Activated CD4-positive, alpha-beta T cell treated with anti-CD3 and anti-CD28 coated beads, Interleukin-2, amount 50 U/mL, for 24 hours (primary cell): Measurements from ENCODE around the gene BAD.
A peak's percentile ranks its signal among the peaks of the same experiment; 100 is the strongest.
"Not testable (repeated sequence)": the region's sequence is repeated elsewhere in the genome, so short reads cannot be mapped to it uniquely, and the experiment has no call there.

ENCODE experiments used
- DNase-seq, 2 donors: peaks; one replicate each; pipeline ENCODE4 v3.0.0-alpha.2; 2020; ENCODE audit warnings: low read depth in 1 of 2, low spot score in 1 of 2

BAD gene

GRCh38 chr11:64284048-64284961, at the start of gene BAD:
Gene BAD (minus strand): TSS chr11:64284665. CDS start chr11:64284368, 297 bp downstream.
- peak; percentile 81 to 90 for DNase-seq

DNA sequence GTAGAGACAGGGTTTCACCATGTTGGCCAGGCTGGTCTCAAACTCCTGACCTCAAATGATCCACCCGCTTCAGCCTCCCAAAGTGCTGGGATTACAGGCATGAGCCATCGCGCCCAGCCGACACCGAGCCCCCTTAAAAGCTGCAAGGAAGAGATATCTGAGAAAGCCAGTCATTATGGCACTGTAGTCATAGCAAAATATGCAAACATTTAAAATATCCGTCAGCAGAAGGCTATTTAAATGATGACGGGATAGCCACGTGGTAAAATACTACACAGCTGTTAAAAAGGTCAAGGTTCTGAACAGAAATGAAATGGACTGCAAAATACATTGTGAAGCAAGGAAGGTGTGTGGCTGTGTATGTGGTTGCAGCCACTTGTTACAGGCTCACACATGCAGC, 49.1 kb upstream of the BAD start:
- no peak for DNase-seq

DNA sequence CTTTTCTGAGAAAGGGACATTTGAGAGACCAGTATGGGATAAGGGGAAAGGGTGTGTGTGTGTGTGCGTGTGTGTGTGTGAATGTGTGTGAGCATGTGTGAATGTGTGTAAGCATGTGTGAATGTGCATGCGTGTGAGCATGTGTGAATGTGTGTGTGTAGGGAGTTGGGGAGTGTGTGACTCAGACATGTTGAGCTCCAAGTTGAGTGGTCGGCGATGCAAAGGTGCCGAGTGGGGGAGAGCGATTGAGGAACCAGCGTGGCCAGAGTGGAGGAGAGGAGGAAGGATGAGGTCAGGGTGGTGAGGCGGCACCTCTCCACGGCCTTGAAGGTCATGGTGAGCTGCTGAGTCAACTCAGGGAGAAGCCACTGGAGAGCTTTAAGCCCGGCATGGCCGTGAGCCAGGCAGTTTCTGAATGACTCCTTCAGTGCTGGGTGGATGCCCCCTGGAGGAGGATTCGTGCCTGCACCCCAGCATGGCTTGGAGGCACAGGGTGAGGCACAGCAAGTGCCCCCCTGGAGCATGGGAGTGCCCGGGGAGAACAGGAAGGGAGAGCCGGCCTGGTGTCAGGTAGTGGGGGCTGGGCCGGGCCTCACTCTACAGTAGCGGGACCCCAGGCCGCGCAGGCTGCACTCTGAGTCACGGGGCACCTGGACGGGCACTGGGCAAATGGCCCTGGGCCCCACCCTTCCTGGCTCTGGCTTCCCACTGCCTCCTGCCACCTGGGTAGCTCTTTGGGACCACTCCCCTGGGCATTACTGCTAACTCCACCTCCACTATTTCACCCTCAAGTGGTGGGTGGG, 47.3 kb upstream of the BAD start:
- peak; percentile 31 to 54 for DNase-seq

- DNase-seq: no peak
Measured at GRCh38 chr11:64330888-64331287, 46.4 kb upstream of the BAD start.

DNA sequence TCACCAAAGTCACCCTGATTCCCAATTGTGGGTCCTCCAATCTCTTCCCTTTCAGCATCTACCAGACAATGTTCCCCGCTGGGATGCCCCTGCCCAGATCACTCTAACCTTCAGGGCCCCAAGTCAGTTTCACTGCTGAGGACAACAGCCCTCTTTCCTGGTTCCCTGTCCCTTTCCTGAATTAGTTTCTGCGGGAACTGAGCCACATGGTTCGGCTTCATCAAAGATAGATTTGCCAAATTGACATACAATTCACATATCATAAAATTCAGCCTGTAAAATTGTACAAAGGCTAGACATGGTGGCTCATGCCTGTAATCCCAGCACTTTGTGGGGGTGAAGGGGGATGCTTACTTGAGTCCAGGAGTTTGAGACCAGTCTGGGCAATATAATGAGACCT, 43.5 kb upstream of the BAD start:
- DNase-seq: no peak

- no peak for DNase-seq
Measured at GRCh38 chr11:64327375-64327774, 42.9 kb upstream of the BAD start.

- no peak for DNase-seq
Measured at GRCh38 chr11:64324692-64325469, 40.4 kb upstream of the BAD start.

GRCh38 chr11:64323984-64324383, 39.5 kb upstream of the BAD start:
- DNase-seq: not testable (repeated sequence)

DNA sequence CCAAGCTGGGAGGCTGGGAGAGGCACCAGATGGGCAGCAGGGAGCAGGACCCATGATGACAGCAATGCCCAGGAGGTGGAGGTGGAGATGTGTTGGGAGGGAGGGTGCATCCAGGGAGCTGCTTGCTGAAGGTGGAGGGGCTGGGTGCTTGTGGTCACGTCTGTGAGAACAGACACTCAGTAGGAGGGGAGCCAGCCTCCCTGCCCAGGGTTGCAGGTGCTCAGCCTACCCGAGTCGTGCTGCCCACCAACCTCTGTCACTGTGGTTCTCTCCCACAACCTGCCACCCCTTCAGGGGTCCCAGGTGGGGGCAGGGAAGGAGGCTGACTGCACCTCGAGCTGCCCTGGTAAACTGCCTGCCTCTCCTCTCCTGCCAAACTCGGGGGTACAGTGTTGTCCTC, 38.9 kb upstream of the BAD start:
- no peak for DNase-seq

GRCh38 chr11:64322925-64323260, 38.4 kb upstream of the BAD start:
- DNase-seq: no peak

DNA sequence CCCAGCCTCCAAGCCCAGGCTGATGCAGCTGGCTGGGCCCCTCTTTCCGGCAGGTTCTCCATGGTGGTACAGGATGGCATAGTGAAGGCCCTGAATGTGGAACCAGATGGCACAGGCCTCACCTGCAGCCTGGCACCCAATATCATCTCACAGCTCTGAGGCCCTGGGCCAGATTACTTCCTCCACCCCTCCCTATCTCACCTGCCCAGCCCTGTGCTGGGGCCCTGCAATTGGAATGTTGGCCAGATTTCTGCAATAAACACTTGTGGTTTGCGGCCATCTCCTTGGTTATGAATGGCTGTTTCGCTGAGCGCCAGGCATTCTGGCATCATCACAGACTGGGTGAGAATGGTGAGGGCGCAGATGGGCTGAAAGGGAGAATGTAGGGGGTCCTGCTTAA, 37.1 kb upstream of the BAD start:
- no peak for DNase-seq

DNA sequence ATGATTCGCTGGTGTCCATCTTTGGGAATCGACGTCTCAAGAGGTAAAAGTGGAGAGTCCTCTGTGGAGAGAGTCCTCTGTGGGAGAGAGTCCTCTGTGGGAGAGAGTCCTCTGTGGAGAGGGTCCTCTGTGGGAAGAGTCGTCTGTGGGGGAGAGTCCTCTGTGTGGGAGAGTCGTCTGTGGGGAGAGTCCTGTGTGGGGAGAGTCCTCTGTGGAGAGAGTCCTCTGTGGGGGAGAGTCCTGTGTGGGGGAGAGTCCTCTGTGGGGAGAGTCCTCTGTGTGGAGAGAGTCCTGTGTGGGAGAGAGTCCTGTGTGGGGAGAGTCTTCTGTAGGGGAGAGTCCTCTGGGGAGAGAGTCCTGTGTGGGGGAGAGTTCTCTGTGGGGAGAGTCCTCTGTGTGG, 36.6 kb upstream of the BAD start:
- DNase-seq: no peak

DNA sequence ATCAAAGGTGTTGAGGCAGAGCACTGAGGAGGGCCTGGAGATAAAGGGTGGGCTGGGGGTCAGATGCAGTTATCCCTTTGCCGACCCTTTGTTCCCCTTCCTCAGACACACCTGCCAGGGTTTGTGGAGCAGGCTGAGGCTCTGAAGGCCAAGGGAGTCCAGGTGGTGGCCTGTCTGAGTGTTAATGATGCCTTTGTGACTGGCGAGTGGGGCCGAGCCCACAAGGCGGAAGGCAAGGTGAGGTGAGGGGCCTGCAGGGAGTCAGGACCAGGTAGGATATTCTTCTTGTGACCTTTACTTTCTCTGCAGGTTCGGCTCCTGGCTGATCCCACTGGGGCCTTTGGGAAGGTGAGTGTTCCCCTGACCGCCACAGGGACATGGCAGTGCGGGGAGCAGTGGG, 36.1 kb upstream of the BAD start:
- no peak for DNase-seq

GRCh38 chr11:64318766-64319761, 34.6 kb upstream of the BAD start:
- no peak for DNase-seq

DNA sequence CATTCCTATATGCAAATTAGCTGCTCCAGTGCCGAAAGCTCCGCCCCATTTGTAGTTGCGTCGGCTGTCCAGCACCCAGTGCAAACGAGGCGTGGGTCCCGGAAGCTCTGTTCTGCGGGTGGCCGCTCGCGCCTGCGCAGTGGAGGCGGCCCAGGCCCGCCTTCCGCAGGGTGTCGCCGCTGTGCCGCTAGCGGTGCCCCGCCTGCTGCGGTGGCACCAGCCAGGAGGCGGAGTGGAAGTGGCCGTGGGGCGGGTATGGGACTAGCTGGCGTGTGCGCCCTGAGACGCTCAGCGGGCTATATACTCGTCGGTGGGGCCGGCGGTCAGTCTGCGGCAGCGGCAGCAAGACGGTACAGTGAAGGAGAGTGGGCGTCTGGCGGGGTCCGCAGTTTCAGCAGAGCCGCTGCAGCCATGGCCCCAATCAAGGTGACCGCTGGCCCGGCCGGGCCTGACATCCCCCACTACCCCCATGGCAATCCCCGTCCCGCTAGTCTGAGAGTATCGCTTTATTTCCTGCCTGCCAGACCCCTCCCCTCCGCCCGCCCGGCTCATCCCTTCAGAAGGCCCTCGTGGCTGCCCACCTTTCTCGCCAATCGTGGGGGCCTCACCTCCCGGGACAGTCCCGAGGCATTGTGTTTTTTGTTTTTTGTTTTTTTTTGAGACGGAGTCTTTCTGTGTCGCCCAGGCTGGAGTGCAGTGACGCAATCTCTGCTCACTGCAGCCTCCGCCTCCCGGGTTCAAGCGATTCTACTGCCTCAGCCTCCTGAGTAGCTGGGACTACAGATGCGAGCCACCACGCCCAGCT, 33.7 kb upstream of the BAD start, which contains the start of gene PRDX5:
Gene PRDX5, plus strand, starts transcription at position 161 of the 805 bp plus-strand sequence. Its CDS starts 95 bp downstream, at position 256.
- DNase-seq: peak; percentile 91

DNA sequence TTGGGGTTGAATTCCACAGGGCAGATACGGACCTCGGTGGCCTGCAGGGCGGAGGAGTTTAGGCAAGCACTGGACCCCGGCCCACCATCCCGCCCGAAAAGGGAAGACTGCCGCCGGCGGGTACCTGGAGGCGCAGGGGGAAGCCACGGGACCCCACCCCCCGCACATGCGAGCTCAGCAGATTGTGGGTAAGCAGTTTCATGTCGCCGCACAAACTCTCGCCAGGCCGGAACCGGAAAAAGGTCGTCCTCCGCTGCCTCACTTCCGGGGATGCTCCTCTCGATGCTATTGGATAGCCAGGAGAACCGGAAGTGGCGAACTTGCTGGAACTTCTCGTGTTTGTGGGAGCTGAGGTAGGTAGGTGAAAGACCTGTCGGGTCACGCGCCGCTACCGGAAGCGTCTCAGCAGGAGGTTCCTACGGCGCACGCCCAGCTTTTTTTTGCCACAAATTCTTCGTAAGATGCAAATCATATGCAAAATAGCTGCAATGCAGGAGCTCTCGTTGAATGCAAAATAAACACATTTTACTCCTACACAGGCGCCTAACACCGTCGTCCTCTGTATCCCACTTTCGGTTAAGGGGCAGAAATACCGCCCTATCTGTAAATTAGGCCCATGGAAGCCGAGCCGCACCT, 33.0 kb upstream of the BAD start, which contains the start of gene TRMT112:
Gene TRMT112, minus strand, starts transcription at position 235 of the 636 bp plus-strand sequence. Its CDS starts 33 bp downstream, at position 202.
- peak; percentile 86 to 99 for DNase-seq

DNA sequence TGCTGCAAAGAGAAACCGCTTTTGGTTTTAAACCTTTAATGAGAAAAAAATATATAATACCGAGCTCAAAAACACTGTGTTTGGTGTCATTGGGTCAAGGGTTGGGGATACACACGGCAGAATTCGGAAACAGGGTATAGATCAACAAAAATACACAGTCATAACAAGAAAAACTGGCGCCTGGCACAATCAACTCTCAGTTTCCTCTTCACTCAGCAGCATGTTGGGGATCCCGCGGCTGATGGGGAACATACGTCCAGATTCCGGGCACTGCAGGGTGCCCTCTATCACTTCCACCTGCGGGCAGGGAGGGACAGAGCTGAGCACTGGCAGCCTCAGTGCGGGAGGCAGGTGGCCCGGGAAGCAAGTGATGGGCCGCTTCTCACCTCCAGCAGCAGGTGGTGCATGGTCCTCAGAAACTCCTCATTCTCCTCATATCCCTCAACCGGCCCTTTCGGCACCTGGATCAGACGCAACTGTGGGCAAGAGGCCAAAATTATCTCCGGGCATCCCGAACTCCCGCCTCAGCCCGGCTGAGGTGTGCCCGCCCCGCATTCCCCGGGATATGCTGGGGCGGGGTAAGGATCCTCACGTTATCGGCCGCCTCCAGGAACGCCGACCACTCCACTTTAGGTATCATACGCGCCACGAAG, 32.3 kb upstream of the BAD start:
- no peak for DNase-seq
